GM21526 (cell line): ENCODE data around the gene SLC7A5.
"Not testable (repeated sequence)": the region's sequence is repeated elsewhere in the genome, so short reads cannot be mapped to it uniquely, and the experiment has no call there.

Experiments
- ATAC-seq: cut with Tn5 transposase; IDR thresholded peaks from one replicate; pipeline ENCODE4 v1.9.1; 2021; ENCODE audit warnings: moderate library complexity; ENCODE audit not compliant: unreplicated experiment, low FRiP score

Gene SLC7A5

GRCh38 chr16:87862597-87863326 lies 6.5 kb downstream of the SLC7A5 start:
- ATAC-seq: not testable (repeated sequence)

DNA sequence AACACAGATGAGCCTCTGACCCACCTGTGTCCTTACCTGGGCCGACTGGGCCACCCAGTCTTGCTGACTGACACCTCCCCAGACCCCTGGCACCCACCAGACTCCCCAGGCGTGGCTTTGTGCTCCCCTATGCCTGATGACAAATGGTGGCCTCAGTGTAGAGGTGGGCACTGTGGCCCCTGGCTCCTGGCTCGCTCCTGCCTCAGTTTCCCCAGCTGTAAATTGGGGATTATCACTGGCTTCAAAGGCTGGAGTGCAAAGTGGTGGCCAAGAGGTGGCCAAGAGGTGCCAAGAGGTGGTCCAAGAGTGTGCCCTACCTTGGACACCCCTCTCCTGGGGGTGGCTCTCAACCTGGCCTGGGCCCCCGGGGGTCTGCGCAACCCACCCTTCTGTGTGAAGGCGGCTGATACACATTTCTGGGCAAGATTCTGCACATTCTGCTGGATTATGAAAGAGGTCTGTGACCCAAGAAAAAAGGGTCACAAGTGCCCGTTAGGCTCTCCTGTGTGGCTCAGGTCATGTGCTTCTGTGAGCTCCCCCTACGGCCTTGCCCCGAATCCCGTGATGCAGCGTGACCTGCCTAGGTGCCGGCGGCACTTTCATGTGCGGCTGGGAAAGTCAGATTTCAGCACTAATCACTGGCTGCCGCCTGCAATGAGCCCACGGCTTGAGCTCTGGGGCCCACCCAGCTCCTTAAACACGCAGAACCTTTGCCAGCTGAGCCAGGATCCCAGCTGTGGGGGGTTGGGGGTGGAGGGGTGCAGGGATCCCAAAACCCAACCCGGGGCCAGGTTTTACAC lies 7.8 kb downstream of the SLC7A5 start:
- not testable (repeated sequence) for ATAC-seq

DNA sequence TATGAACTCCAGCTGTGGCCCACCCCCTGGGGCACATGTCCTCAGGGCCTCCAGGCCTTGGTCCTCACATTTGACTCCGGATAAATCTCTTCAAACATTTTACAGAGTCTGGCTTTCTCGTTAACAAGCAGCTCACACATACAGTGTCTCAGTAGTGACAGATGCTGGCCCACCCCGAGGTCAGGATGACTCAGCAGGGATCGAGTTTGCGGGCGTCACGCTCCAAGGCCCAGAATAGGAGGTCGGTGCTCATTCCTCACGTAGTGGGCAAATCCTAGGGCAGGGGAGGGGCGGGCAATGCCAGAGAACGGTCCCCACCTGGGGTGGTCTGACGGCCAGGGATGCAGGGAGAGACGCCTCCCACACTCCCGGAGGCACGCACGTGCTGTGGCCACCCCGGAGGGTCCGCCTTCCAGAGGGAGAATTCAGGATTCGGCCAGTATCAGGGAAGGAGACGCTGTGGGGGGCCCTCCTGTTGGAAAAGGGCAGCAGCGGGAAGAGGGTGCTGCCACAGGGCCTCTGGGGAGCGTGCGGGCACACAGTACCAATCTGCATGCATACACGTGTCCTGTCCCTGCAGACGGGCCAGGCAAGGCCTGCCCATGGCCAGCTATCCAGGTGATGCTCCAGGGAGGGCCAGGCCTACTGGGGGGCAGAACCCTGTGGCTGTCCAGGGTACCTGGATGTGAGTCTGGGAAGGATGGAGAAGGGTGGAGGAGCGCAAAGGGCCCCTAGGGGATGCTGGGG lies 8.6 kb downstream of the SLC7A5 start:
- ATAC-seq: no peak

DNA sequence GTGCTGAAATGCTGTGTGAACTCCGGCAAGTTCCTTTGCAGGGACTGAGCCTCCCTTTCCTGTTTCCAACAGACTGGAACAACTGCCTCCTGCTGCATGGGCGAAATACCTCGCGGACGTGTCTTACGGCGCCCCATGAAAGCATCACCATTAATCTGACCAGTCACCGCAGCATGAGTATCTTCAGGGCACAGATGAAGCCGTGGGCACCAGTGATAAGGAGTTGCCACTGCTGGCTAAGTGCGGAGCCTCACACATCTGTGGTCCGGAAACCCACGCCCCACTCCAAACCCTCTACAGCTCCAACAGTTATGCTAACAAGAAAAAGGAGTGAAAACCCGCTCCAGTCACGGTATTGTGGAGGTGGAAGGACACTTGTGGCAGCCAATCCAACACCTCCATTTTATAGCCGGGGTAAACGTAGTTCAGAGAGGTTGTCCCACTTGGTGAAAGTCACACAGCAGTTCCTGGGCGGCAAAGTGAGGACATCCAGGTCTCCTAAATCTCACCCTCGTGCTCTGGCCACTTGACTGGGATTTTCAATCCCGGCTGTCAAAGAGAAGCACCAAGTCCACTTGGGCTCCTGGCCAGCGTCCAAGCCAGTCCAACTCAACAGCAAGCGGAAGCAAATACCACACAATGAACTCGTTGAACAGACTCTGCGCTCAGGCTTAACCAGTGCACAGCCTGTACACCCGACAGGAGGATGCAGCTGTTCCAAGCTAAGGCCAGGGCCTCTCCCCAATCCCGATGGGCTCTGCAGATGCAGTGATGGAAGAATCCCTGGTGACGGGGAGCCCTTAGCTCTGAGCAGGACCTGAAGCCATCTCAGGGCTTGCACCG lies 10.9 kb downstream of the SLC7A5 start:
- not testable (repeated sequence) for ATAC-seq

DNA sequence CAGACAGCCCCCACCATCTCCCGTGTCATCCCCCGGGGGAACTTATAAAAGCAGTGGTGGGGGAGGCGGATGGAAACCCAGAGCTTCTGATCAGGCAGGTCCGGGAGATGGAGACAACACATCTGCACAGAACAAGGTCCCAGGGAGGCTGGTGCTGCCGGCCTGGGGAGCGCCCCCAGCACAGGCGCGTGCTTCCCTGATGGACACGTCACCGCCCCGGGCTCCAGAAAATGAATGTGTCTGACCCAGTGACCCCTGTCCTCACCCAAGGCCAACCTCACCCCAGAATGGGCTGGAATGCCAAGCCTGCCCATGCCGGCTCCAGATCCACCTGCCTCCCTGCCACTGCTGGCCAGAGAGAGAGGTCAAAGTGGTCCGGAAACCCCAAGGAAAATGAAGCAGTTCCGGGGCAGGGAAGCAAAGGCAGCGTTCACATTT lies 12.5 kb downstream of the SLC7A5 start:
- no peak for ATAC-seq

DNA sequence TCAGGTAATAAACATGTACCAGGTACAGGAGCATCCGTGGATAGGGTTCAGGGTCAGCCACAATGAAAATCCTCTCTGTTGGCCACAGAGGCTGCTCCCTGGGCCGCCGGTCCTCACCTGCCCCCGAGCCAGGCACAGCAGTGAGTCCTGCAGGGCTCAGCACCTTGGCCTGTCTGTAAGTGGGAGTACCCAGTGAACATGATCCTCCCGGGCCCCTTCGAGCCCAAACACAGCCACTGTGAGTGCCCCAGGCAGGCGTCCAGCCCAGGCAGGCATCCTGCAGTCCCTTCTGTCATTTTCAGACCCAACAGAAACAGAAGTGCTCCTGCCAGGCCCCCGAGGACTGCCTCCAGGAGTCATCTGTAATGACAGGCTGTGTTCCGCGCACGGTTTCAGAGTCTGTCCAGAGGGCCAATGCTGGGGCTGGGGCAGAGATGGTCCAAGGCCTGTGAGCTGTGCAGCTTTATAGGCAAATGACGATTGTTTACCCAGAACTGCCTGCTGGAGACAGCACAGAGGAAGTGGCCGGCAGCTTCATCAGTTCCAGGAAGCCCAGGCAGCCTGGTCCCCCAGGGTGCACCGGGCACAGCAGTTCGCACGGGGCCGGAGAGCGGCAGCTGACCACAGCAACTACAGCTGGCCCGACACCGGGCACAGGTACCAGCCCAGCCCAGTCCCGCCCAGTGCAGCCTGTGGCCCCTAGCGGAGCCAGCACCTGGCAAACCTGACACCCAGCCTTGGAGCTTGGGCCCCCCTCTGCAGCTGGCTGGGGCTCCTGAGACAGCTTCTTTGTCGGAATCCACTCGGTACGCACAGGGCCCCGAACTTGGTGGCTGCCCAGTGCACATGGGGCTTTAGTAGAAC lies 13.2 kb downstream of the SLC7A5 start:
- ATAC-seq: no peak

GRCh38 chr16:87854907-87855683 lies 14.2 kb downstream of the SLC7A5 start:
- ATAC-seq: no peak

GRCh38 chr16:87854053-87854906 lies 15.0 kb downstream of the SLC7A5 start:
- no peak for ATAC-seq

- ATAC-seq: no peak
Observed at GRCh38 chr16:87853411-87854052, 15.8 kb downstream of the SLC7A5 start.

GRCh38 chr16:87851601-87852000 lies 17.7 kb downstream of the SLC7A5 start:
- no peak for ATAC-seq

- no peak for ATAC-seq
Observed at GRCh38 chr16:87851141-87851587, 18.1 kb downstream of the SLC7A5 start.

- ATAC-seq: no peak
Observed at GRCh38 chr16:87850009-87851006, 19.0 kb downstream of the SLC7A5 start.

DNA sequence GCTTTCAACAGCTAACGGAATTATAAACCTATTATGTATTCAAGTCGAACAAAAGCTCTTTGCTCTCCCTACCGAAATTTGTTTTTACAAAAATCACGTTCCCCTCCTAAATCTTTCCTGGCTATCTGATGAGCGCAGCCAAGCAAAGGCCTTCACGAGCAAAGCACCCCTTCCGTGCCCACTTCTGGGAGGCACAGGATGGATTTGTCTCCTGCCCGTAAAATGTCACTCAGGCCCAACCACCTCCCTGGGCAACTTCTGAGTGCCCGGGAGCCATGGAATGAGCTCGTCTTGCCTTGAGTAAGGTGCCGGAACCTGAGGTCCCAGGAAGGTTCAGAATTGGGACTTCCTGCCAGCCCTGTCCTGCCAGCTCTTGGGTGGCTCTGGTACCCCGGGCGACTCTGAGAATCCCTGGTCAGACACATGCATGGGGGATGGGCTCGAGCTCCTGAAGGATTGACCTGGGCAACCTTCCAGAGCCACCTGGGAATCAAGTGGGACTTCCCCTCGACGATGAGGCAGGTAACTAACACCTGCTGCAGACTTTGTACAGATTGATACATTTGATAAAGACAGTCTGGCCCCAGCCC lies 19.8 kb downstream of the SLC7A5 start:
- ATAC-seq: no peak

GRCh38 chr16:87848676-87849345 lies 20.5 kb downstream of the SLC7A5 start:
- ATAC-seq: no peak
